Stimulated activated CD4-positive, alpha-beta T cell treated with anti-CD3 and anti-CD28 coated beads, Interleukin-4, amount 100 ng/mL, for 48 hours (primary cell): Measurements from ENCODE around the gene PEX11G.

Experiments
- DNase-seq, 2 donors: peaks; one replicate each; pipeline ENCODE4 v3.0.0-alpha.2; 2020; ENCODE audit warnings: low read depth in 2 of 2

Gene PEX11G

GRCh38 chr19:7521551-7522071 is 32.8 kb upstream of the PEX11G start:
- no peak for DNase-seq

GRCh38 chr19:7520131-7521051 is 31.6 kb upstream of the PEX11G start:
- DNase-seq = no peak

- no peak for DNase-seq
Measured at GRCh38 chr19:7519361-7520130, 30.7 kb upstream of the PEX11G start.

- DNase-seq = no peak
Measured at GRCh38 chr19:7516878-7517277, 28.0 kb upstream of the PEX11G start.

- DNase-seq = no peak
Measured at GRCh38 chr19:7516333-7516732, 27.5 kb upstream of the PEX11G start.

GRCh38 chr19:7515645-7516151 is 26.9 kb upstream of the PEX11G start, which contains the start of gene ZNF358:
Gene ZNF358 (plus strand): TSS chr19:7516103. CDS start chr19:7519243, 3,140 bp downstream.
- no peak for DNase-seq

GRCh38 chr19:7515110-7515644 is 26.3 kb upstream of the PEX11G start:
- DNase-seq = no peak

- no peak for DNase-seq
Measured at GRCh38 chr19:7513809-7514642, 25.2 kb upstream of the PEX11G start.

- no peak for DNase-seq
Measured at GRCh38 chr19:7512400-7512851, 23.6 kb upstream of the PEX11G start.

- no peak for DNase-seq
Measured at GRCh38 chr19:7509625-7510024, 20.8 kb upstream of the PEX11G start.

- peak in 1 of 2 donors; percentile 15 for DNase-seq
Measured at GRCh38 chr19:7507884-7508283, 19.0 kb upstream of the PEX11G start.

- DNase-seq = peak; percentile 36 to 60
Measured at GRCh38 chr19:7506385-7507328, 17.8 kb upstream of the PEX11G start.

- DNase-seq = peak in 1 of 2 donors; percentile 39
Measured at GRCh38 chr19:7505682-7506384, 17.0 kb upstream of the PEX11G start.

- DNase-seq = no peak
Measured at GRCh38 chr19:7505288-7505681, 16.4 kb upstream of the PEX11G start.

GRCh38 chr19:7504684-7505083 is 15.8 kb upstream of the PEX11G start:
- DNase-seq = no peak

- DNase-seq = no peak
Measured at GRCh38 chr19:7502552-7502951, 13.7 kb upstream of the PEX11G start.

GRCh38 chr19:7500811-7501450 is 12.1 kb upstream of the PEX11G start:
- peak; percentile 60 to 61 for DNase-seq

- DNase-seq = no peak
Measured at GRCh38 chr19:7497292-7497691, 8.5 kb upstream of the PEX11G start.
